ENCODE measurements around the gene PGAM4.

- TF ChIP-seq EP300 (IDR thresholded peaks at IDR 0.05; ENCODE audit: borderline replicate concordance) (no peak), YY1 (IDR thresholded peaks at IDR 0.05; ENCODE audit: low read depth) (no peak), MAX (IDR thresholded peaks at IDR 0.05) (no peak), RAD21 (IDR thresholded peaks at IDR 0.05; ENCODE audit: low read depth) (no peak), EGR1 (IDR thresholded peaks at IDR 0.05) (no peak), CEBPB (IDR thresholded peaks at IDR 0.05) (no peak), TAF1 (IDR thresholded peaks at IDR 0.05; ENCODE audit: low read depth) (no peak), USF1 (IDR thresholded peaks at IDR 0.05) (no peak), NFIC (IDR thresholded peaks at IDR 0.05) (no peak), REST (IDR thresholded peaks at IDR 0.05; ENCODE audit: low read depth) (no peak), TCF12 (IDR thresholded peaks at IDR 0.05; ENCODE audit: low read depth) (no peak), CREB1 (IDR thresholded peaks at IDR 0.05; ENCODE audit: low read depth) (no peak)
These were observed 31.3 kb downstream of the PGAM4 start for GRCh38 chrX:77938083-77938680.

Measured in Ishikawa (cell line).